NCI-H2227 (cell line): ENCODE results near the gene ARRDC2.
A peak's percentile ranks its signal among the peaks of the same experiment; 100 is the strongest.
"Not testable (repeated sequence)": the region's sequence is repeated elsewhere in the genome, so short reads cannot be mapped to it uniquely, and the experiment has no call there.

Source experiments
- DNase-seq: peaks from one replicate; lab custom pipeline; 2025; ENCODE audit not compliant: unreplicated experiment; lab: John Stamatoyannopoulos, UW

The ARRDC2 gene

DNA sequence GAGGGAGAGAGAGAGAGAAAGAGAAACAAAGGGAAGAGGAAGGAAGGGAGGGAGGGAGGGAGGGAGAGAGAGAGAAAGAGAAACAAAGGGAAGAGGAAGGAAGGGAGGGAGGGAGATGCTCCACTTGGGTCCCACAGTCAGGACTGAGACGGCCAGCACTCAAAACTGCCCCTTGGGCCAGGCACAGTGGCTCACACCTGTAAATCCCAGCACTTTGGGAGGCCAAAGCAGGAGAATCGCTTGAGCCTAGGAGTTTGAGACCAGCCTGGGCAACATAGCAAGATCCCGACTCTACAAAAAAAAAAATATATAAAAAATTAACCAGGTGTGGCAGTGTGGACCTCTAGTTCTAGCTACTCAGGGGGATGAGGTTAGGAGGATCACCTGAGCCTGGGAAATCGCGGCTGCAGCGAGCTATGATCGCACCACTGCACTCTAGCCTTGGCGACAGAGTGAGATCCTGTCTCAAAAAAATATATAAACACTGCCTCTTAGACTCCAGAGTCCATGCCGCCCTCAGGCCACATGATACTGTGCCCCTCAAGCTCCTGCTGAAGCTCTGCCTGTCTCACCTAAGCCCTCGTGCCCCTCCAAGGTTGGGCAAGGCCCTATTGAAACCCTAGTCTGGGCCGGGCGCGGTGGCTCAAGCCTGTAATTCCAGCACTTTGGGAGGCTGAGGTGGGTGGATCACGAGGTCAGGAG is 8.4 kb downstream of the ARRDC2 start:
- DNase-seq: no peak

DNA sequence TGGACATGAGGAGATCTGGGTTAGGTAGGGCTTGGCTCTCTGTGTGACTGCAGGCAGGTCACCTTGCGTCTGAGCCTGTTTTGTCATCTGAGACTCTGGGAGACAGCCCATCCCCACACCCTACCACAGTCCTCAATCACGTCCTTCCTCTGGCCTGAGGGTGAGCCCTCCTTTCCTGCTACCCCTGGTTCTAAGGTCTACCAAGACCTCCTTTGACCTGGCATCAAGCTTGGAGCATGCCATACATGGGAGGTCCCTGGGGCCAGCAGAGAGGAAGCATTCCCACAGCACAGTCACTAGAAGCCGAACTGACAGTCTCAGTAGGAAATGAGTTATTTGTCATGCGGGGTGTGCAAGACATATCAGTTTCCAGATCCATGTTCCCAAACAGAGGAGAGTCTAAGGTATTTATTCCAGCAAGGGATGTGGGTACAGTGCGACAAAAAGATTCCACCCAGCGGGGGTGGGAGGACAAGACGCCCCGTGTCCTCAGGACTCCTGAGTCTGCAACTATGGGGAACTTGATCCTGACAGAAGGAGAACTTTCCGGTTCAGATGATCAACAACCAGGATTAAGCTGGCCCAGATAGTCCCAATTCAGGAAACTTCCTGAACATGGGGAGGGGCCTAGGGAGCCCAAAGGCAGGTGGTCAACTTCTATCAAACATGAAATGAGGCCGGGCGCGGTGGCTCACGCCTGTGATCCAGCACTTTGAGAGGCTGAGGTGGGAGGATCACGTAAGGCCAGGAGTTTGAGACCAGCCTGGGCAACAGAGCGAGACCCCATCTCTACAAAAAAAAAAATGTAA is 9.5 kb downstream of the ARRDC2 start:
- DNase-seq: no peak

DNA sequence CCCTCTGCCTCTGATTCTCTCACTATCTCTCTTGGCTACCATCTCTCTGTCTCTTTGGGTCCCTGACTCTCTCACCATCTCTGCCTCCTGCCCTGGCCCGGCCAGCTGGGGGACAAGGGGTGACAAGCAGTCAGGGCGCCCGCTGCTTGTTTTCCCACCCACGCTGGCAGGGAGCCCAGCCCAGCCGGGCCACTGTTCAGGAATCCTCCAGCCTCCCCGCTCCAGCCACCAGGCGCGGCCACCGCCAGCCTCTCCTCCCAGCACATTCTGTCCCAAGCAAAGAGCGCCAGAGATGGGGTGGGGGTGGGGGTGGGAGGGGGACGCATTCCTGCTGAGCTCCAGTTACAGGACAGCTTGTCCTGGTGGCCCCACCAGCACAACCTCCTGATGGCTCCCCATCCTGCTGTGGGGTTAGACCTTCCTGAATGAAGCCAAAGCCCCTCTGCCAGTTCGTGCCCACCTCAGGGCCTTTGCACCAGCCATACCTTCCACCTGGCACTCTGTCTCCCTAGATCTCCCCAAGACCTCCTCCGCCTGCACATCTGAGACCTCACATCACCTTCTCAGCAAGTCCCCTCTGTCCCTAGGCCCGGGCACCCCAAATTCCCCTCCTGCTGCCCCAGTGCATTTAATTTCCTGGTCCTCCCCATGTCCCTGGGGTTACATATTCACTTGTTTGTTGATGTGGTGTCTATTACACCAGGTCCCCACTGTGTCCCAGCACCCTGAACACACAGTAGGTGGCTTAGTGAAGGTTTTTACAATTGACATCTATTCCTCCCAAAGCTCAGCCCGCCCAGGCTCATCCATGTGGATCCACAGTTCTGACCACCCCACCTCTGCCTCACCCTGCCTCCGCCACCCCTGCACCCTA is 12.5 kb downstream of the ARRDC2 start:
- no peak for DNase-seq

DNA sequence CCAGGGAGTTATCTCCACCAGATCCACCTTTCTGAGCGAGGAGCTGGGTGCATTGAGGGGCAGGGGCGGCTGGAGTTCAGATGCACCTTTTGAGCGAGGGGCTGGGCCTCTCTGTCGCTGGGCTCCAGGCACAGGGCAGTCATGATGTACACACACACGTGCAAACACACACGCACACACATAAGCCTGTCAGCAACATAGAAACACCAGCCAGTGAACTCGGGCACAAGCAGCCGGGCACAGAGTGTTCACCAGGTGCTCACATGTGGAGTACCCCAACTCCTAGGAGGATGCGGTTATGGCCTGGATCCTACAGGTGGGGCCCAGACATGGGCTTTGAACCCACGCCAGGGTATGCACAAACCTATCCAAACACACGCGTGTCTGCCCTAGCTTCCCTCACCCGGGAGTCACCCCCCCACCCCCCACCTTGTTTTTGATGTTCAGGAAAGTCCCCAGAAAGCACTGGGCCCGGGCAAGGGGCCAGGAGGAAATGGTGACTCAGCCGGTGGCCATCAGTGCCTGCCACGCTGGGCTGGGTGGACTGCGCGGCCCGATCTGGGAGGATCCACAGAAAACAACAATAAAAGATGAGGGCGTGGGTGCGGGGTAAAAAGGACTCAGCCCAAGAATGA is 13.3 kb downstream of the ARRDC2 start:
- DNase-seq: no peak

DNA sequence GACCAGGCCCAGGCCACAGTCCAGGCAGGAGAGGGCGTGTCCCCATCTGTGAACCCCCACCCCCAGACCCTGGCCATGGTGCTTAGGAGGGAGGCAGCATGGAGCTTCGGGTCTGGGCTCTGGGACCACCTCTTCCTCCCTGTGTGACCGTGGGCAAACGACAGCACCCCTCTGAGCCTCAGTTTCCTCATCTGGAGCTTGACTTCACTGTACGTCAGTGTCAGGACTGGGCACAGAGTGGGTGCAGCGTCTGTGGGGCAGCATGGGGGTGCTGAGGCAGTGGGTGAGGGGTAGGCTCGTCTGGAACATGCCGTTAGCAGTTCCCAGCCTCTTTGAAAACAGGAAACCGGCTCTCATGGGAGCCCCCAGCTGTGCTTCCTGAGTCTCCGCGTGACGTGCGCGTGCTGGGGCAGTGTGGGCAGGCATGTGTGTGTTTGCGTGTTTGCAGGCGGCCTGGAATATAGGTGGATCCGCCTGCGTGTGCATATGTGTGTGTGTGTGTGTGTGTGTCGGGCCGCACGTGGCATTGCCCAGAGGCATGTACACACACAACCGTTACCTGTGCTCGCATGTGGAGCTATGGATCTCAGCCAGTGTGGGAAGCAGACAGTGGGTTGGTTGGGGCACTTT is 15.8 kb downstream of the ARRDC2 start:
- no peak for DNase-seq

DNA sequence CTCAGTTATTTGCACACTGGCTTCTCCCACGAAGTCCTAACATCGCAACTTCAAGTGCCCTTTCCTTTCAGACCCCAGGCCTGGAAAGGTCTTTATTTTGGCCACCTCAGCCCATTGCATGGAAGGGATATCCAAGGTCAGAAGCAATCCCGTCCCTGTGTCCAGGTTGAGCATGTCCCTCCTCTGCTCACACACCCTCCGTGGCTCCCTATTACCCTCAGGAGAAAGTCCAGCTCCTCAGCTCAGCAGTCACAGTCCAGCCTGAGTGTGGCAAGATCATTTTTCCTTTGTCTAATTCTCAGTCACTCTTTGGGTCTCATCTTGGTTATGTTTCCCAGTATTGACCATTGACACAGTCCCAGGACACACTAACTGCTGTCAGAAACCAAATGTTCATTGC is 19.2 kb downstream of the ARRDC2 start:
- DNase-seq: no peak

DNA sequence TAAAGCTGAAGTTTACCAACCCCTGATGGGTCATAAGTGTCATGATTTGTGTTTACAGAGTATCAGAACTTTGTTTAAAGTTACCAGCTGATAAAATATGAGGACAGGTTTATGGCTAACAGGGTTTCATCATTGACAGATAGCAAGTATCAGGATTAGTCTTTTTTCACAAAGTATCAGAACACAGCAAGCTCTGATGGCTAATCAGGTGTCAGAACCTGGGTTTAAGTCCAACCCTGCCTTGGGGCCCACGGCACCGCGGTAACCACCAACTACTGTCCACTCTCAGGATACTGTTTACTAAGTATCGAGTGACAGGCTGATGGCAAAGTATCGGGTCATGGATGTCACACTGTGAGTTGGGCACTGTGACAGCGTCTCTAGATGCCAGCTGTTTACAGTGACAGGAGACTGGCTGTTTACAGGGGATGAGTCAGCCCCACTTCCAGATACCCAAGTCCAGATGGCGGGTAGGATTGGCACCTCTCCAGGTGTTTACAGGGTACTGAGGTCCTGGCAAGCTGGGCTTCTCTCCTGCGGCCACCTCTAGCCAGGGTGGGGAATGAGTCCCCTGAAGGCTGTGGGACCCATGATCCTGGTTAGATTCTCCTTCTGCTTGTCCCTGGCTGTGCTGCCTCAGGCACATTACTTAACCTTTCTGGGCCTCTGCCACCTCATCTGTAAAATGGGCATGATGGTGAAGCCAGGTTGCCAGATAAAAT is 21.8 kb downstream of the ARRDC2 start:
- DNase-seq: no peak

DNA sequence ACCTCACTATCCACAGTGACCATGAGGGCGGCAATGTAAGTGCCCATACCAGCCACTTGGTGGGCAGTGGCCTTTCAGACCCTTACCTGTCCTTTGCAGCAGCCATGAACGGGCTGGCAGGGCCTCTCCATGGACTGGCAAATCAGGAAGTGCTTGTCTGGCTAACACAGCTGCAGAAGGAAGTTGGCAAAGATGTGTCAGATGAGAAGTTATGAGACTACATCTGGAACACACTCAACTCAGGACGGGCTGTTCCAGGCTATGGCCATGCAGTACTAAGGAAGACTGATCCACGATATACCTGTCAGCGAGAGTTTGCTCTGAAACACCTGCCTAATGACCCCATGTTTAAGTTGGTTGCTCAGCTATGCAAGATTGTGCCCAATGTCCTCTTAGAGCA is 23.4 kb downstream of the ARRDC2 start:
- DNase-seq: not testable (repeated sequence)

DNA sequence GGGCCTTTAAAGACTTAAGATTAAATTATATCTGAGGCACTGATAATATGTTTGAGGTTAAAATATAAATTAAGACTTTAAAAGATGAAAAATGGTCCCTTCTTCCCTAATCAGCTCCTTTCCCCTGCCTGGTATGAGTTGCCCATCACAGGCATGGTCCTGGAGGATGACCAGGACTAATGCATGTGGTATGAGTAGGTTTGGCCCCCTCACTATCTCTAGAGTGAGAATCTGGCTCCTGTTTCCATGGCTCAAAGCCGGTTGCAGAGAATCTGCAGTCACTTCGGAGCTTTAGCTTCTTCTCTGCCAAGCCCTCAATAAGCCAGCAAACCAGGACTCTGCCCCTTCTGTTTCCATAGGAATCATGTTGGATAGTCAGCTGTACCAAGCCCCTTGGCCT is 24.1 kb downstream of the ARRDC2 start:
- DNase-seq: not testable (repeated sequence)

DNA sequence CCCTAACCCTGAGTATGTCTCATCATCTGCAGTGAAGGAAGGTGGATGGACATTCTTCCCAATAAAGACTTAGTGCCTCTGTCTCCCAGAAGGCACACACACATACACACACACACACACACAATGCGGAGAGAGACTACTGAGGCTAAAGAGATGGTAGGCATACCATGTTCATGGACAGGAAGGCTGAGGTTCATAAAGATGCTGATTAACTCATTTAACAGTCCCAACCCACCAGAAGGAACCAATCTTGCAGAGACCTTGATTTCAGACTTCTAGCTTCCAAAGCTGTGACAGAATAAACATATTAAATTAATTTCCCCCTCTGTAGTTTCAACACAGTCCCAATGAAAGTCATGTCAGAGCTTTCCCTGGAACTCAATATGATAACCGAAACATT is 33.1 kb downstream of the ARRDC2 start:
- DNase-seq: no peak

DNA sequence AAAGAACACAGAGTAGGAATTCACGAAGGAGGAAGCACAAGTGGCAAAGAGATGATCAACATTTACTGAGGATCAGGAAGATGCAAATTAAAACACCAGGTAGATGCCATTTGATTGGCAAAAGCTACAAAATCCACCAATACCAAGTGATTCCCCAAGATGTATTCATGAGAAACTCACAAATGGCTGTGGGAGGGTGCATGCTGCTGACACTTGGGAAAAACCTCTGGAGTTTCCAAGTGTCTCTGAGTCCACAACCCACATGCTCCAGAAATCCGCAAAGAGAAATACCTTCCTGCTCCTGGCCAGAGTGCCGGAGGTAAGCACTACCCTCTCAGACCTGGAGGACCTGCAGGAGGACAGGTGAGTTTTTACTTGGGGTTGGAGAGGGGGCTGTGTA is 35.7 kb downstream of the ARRDC2 start:
- DNase-seq: no peak

DNA sequence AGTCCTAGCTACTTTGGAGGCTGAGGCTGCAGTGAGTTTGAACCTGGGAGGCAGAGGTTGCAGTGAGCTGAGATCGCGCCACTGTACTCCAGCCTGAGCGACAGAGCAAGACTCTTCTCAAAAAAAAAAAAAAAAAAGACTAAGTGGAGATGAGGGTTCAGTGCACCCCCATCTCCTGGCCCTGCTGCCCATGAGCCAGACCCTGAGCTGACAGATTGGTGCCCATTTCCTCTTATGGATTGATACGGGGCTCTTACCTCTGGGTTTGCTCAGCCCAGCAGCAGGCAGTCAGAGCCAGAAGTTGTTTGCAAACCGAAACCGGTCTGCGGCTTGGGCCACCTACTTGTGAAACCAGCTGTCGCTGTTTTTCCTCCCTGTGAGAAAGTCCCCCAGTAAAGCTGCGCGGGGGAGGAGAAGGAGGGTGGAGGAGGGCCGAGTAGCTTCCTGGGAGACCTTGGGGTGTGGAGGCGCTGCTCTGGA is 36.9 kb downstream of the ARRDC2 start:
- DNase-seq: peak; percentile 4

DNA sequence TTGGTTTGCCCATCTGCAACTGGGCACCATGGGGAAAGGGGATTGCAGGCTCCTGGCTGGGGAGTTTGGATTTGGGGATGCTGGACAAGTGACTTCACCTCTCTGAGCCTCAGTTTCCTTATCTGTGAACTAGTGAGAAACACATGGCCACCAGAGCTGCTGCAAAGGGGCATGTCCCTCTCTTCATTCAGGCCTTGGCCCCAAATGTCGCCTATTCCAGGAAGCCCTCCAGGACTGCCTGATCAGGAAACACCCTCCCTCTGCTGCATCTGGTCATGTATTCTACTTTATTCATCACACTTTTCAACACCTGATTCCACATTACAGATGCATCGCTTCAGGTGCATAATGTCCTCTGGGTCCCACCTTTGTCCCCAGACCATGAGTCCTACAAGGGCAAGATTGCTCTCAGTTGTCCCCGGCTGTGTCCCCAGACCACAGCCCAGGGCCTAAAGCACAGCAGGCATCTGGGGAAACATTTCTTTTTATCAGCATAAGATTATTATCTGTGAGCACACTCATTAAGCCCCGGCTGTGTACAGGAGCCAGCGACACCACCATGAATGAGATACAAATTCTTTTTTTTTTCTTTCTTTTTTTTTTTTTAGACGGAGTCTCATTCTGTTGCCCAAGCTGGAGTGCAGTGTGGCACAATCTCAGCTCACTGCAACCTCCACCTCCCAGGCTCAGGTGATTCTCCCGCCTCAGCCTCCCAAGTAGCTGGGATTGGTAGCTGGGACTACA is 37.5 kb downstream of the ARRDC2 start:
- no peak for DNase-seq

DNA sequence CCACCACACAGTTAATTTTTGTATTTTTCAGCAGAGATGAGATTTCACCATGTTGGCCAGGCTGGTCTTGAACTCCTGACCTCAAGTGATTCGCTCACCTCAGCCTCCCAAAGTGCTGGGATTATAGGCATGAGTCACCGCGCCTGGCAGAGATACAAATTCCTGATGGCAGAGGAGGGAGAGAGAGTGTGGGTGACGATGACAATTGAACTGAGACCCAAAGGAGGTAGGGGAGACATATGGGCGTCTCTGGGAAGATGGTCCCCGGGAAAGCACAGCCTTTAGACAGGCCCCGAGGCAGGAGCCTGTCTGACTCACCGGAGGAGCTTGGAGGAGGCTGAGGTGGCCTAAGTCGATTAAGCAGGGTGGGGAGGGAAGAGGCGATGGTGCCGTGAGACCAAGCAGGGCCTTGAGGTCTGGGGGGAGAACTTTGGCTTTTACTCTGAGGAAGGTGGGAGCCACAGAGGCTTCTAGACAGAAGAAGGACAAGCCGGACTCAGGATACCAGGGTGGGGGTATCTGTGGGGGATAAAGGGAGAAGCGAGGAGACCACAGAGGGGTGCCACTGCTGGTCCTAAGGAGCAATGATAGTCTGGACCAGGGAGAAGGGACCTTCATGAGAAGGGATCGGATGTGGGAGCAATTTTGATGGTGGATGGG is 38.2 kb downstream of the ARRDC2 start:
- no peak for DNase-seq

DNA sequence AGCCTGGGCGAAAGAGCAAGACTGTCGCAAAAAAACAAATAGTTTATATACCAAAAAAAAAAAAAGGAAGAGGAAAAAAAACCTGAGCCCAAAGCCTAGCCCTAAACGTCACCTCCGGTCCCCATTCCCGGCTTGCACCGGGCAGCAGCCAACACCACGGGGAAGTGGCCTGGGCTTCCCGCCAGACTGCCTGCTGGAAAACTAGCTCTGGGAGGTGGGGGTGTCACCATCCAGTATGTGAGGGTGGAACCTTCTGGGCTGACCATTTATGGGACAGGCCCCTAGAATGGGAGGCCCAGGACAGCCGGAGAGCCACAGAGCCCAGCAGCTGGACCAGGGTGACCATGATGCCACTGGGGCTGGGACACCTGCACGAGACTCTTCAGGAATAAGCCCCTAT is 41.4 kb downstream of the ARRDC2 start:
- no peak for DNase-seq

DNA sequence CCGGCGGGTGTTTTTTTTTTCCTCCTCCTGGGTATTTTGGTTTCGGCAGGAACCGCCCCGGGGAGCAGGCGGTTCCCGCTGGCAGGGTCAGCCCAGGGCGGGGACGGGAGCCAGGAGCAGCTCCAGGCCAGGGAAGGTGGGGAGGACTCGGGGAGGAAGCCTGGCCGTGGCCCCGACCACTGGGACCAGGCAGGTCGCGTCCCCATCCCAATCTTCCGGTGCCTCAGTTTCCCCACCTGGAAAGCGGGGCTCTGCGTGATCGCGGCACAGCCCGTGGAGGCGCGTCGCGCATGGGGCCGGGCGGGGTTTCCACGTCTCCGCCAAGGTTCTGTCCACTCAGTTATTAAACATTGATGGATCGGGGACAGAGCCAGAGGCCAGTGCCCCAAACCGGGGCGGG is 43.9 kb downstream of the ARRDC2 start:
- no peak for DNase-seq

DNA sequence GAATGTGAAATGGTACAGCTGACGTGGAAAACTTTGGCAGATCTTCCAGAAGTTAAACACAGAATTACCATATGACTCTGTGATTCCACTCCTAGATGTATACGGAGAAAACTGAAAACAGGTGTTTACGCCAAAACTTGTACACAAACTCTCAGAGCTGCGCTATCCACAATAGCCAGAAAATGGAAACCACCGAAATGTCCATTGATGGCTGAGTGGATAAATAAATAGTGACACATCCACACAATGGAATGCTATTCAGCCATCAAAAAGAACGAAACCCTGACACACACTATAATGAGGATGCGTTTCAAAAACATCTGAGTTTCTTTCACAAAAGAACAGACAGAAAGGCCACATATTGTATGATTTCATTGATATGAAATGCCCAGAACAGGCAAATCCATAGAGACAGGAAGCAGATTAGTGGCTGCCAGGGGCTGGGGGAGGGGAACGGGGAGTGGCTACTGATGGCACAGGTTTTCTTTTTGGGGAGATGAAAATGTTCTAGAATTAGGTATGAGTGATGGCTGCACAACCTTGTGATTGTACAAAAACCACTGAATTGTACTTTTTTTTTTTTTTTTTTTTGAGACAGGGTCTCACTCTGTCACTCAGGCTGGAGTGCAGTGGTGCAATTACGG is 45.7 kb downstream of the ARRDC2 start:
- DNase-seq: no peak

DNA sequence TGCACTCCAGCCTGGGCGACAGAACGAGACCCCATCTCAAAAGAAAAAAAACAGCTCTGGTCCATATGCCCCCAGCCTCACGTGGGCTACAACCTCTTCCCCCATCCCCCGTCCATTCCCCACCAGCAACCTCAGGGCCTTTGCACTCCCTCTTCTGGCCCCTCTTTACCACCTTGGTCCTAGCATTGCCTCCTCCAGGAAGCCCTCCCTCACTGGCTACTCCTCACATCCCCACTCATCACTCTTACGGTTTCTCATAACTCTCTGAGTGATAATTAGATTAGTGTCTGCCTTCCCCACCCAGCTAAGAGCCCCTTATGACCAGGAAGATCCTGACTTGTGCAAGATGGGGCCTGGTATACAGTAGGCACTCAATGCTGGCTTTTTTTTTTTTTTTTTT is 48.0 kb downstream of the ARRDC2 start:
- DNase-seq: no peak
